Measurements from ENCODE around the gene TOX4.
"Not testable (repeated sequence)": the region's sequence is repeated elsewhere in the genome, so short reads cannot be mapped to it uniquely, and the experiment has no call there.

TOX4 gene

DNA sequence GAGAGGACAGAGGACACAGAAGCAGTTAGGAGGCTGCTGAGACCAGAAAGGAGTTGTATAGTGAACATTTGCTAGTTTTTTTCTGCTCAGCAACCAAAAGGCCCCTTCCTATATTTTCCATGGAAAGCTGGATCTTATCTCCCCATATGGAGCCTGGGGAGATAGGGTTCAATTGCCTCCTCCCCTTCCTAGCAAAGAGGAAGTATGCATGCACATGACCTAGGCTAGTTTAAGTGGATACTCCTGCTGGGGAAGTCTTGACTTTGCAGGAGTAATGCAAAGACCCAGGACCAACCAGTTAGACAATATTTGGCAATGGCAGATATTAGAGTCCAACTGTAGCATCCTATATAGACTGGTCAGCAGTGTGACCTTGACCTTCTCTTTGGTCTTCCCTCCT, 36.1 kb upstream of the TOX4 start:
- TF ChIP-seq, protein P1, sequence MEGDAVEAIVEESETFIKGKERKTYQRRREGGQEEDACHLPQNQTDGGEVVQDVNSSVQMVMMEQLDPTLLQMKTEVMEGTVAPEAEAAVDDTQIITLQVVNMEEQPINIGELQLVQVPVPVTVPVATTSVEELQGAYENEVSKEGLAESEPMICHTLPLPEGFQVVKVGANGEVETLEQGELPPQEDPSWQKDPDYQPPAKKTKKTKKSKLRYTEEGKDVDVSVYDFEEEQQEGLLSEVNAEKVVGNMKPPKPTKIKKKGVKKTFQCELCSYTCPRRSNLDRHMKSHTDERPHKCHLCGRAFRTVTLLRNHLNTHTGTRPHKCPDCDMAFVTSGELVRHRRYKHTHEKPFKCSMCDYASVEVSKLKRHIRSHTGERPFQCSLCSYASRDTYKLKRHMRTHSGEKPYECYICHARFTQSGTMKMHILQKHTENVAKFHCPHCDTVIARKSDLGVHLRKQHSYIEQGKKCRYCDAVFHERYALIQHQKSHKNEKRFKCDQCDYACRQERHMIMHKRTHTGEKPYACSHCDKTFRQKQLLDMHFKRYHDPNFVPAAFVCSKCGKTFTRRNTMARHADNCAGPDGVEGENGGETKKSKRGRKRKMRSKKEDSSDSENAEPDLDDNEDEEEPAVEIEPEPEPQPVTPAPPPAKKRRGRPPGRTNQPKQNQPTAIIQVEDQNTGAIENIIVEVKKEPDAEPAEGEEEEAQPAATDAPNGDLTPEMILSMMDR (IDR thresholded peaks at IDR 0.05; ENCODE audit: unreplicated experiment in 3 of 3) = no peak
- peaks cover 16% of the 10 kb centered on the region for H3K4me1 Mint-ChIP-seq
- H3K4me3 Mint-ChIP-seq = no peak overlapping the region
- peaks cover 7% of the 10 kb centered on the region for H3K36me3 Mint-ChIP-seq (ENCODE audit: low read depth)
- no peak overlapping the region for H3K27ac Mint-ChIP-seq
- H3K9me3 Mint-ChIP-seq = no peaks in the 10 kb centered on the region
- H3K27me3 Mint-ChIP-seq (ENCODE audit: low read depth) = no peaks in the 10 kb centered on the region

DNA sequence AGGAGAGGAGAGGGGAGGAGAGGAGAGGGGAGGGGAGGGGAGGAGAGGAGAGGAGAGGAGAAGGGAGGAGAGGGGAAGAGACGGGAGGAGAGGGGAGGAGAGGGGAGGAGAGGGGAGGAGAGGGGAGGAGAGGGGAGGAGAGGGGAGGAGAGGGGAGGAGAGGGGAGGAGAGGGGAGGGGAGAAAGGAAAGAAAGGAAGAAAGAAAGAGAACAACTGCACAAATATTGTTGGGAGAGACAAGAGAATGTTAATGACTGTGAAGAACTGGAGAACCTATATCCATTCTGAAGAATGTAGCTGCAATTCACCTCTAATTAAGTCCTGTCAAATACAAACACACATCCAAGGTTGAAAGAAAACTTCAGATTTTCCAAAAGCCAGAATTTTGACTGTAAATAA, 34.3 kb upstream of the TOX4 start:
- H3K27ac Mint-ChIP-seq = peak overlapping the region in 1 of 3 experiments; percentile 31
- not testable (repeated sequence) for H3K27me3 Mint-ChIP-seq (ENCODE audit: low read depth); H3K4me3 Mint-ChIP-seq; H3K4me1 Mint-ChIP-seq; H3K9me3 Mint-ChIP-seq
- H3K36me3 Mint-ChIP-seq (ENCODE audit: low read depth) = peaks cover 12% of the 10 kb centered on the region

DNA sequence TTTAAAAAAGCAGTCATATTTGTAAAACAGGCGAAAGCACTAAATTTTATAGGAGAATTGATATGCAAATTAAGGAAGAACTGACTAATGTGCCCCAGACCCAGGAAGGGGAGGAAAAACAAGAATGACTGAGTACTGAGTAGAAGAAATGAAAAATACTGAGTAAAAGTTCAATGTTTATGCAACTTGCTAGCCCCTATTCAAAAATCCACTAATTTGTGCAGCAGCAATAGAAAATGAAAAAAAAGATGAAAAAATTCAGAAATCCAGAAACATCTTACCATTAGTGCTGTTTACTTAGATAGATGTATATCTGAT, 27.1 kb upstream of the TOX4 start:
- TF ChIP-seq, protein P1 (IDR thresholded peaks at IDR 0.05; ENCODE audit: unreplicated experiment in 3 of 3) = no peak
- no peak overlapping the region for H3K4me3 Mint-ChIP-seq
- H3K4me1 Mint-ChIP-seq = peaks cover 25% of the 10 kb centered on the region
- H3K27ac Mint-ChIP-seq = peak overlapping the region in 2 of 3 experiments; percentile 3 to 44
- H3K36me3 Mint-ChIP-seq (ENCODE audit: low read depth) = peaks cover 28% of the 10 kb centered on the region
- no peaks in the 10 kb centered on the region for H3K9me3 Mint-ChIP-seq
- H3K27me3 Mint-ChIP-seq (ENCODE audit: low read depth) = no peaks in the 10 kb centered on the region

DNA sequence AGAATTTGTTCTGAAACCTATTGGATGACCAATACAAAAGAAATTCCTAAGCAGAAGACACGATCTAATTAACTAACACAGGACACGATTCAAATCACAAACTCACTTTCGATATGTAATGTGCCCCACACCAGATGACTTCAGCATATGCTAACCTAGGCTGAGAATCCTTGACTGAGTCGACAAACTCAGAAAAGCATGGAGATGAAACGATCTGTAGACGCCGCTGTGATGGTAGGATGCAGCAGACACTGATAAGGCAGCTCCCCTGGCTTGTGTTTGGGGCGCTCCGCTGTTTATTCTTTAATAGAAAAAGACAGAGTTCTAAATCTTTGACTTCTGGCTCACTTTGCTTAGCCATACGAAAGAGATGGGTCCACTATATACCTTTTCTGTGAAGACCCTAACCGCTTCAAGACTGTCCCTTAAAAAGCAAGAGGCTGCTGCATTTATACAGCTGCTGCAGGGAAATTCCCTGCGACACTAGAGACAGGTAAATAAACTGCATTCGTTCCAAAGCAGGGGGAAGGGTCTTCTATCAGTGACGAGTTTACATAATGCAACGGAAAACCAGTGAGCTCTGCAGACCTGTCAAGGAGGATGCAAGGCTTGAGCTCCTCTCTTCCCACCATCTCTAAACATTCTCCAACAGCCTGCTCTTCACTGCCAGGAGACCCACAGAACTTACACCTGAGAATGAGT, 22.0 kb upstream of the TOX4 start:
- H3K9me3 Mint-ChIP-seq = no peaks in the 10 kb centered on the region
- peaks cover 29% of the 10 kb centered on the region for H3K4me1 Mint-ChIP-seq
- H3K27ac Mint-ChIP-seq = peak overlapping the region; percentile 100
- TF ChIP-seq, protein P1 (IDR thresholded peaks at IDR 0.05; ENCODE audit: unreplicated experiment in 3 of 3) = no peak
- peaks cover 36% of the 10 kb centered on the region for H3K36me3 Mint-ChIP-seq (ENCODE audit: low read depth)
- no peaks in the 10 kb centered on the region for H3K27me3 Mint-ChIP-seq (ENCODE audit: low read depth)
- peak overlapping the region; percentile 97 to 98 (median 98) for H3K4me3 Mint-ChIP-seq

DNA sequence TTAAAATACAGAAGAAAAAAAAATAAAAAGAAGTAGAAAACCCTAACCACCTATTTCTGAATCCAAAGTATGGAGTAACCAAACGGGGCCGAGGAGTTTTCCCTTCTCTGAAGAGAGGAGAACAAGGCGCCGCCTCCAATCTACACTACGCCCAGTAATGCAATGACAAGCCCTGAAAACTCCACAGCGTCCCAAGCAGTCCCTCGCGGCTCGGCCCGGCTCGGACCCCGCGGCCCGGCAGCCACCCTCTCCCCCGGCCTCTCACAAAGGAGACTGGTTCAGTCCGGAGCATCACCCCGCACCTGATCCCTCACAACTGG, 21.4 kb upstream of the TOX4 start:
- H3K9me3 Mint-ChIP-seq = no peaks in the 10 kb centered on the region
- peaks cover 36% of the 10 kb centered on the region for H3K36me3 Mint-ChIP-seq (ENCODE audit: low read depth)
- TF ChIP-seq, protein P1 (IDR thresholded peaks at IDR 0.05; ENCODE audit: unreplicated experiment in 3 of 3) = no peak
- H3K4me3 Mint-ChIP-seq = peak overlapping the region; percentile 97 to 98 (median 98)
- peaks cover 24% of the 10 kb centered on the region for H3K4me1 Mint-ChIP-seq
- no peaks in the 10 kb centered on the region for H3K27me3 Mint-ChIP-seq (ENCODE audit: low read depth)
- H3K27ac Mint-ChIP-seq = peak overlapping the region; percentile 100

DNA sequence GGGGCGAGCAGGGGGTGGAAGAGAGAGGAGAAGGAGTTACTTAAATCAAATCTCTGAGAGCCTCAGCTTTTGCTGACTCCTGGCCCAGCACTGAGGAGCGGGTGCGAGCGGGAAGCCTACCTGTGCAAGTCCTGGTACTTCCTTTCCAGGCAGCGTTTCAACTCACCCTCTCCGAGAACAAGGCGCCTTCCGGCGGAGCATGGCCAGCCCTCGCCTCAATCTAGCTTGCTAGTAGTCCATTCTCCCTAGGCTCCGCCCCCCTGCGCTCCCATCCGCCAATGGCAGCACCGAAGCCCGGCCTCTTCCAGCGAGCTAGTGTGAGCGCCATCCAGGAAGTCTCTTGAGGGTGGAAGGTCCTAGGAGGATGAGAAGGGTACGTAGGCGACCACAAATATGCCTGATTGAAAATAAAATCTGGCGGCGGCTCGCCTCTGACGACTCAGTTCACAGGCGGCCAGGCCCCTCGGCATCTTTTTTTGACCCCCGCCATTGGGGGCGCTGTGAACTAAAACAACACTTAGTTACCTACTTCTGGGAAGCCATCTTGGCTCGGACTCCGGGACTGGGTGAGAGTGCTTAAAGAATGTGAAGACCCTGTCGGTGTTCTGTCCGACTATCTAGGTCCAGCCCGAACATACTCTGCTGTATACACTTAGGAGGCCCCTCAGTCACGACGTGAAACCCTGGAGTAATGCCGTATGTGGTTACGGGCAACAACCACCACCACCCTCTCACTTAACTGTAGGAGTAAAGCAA, 20.9 kb upstream of the TOX4 start, which contains the start of gene CHD8:
CHD8 (minus strand) TSS at position 212 of the 756 bp plus-strand sequence. CDS start 24,480 bp downstream, outside the sequence.
- H3K27me3 Mint-ChIP-seq (ENCODE audit: low read depth) = no peaks in the 10 kb centered on the region
- H3K9me3 Mint-ChIP-seq = no peaks in the 10 kb centered on the region
- H3K4me3 Mint-ChIP-seq = peak within 1 kb of the TSS; percentile 97 to 98 (median 98)
- H3K27ac Mint-ChIP-seq = peak within 1 kb of the TSS; percentile 100
- peaks cover 40% of the 10 kb centered on the region for H3K36me3 Mint-ChIP-seq (ENCODE audit: low read depth)
- H3K4me1 Mint-ChIP-seq = peaks cover 24% of the 10 kb centered on the region
- TF ChIP-seq, protein P1 (IDR thresholded peaks at IDR 0.05; ENCODE audit: unreplicated experiment in 3 of 3) = peak; percentile 57 to 73 (median 60)
